SK-N-SH (cell line): Measurements from ENCODE around the gene ATP2B2.

Source experiments
- EP300 ChIP-seq, 2 experiments: IDR thresholded peaks; 2 replicates each; pipeline versions ENCODE4 v1.4.0 to v1.6.1; 2012; ENCODE audit warnings: borderline replicate concordance in 1 of 2, low read depth in 1 of 2, low read length in 1 of 2
- EZH2phosphoT487 ChIP-seq: fragments of 200-600 bp; sonication (generic); IDR thresholded peaks from 2 replicates; pipeline ENCODE4 v1.6.1; 2017; ENCODE audit warnings: low read depth, mixed run types, mild to moderate bottlenecking, antibody characterized with exemption, moderate library complexity, borderline replicate concordance
- GABPA ChIP-seq: IDR thresholded peaks from 2 replicates; pipeline ENCODE4 v1.4.0; 2012; ENCODE audit warnings: low read depth, mild to moderate bottlenecking
- NFIC ChIP-seq: IDR thresholded peaks from 2 replicates; pipeline ENCODE4 v1.4.0; 2012; ENCODE audit warnings: borderline replicate concordance
- POLR2AphosphoS5 ChIP-seq: IDR thresholded peaks from 2 replicates; pipeline ENCODE4 v1.6.1; 2012; ENCODE audit warnings: low read depth, low read length
- TF ChIP-seq, protein P1 (sequence below): fragments of 200-600 bp; sonication (generic); IDR thresholded peaks from 2 replicates; pipeline ENCODE4 v1.6.1; 2017; ENCODE audit warnings: antibody characterized with exemption, mild to moderate bottlenecking, moderate library complexity
- TF ChIP-seq, protein P2 (sequence below): fragments of 150-350 bp; IDR thresholded peaks from 2 replicates; pipeline ENCODE4 v1.6.1; 2017; ENCODE audit warnings: antibody characterized with exemption, low read length, low read depth, borderline replicate concordance

DNA sequence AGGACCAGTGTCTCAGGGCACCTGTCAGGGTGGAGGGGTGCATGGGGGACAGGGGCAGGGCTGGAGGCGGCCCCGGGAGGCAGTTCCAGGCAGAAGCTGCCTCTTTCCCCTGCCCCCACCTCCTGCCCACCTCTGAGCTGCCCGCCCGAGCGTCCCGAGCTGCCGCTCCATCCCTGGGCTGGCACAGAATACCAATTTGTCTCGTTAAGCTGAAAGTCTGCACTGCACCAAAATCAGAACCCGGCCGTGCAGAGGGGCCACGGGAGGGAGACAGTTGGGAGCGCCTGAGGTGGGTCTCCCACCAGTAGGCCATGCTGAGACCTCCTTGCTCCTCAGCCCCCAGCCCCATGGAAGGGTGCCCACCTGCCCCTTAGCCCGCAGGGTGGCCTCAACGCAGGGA is 1.3 kb upstream of the ATP2B2 start:
- TF ChIP-seq, protein P1, sequence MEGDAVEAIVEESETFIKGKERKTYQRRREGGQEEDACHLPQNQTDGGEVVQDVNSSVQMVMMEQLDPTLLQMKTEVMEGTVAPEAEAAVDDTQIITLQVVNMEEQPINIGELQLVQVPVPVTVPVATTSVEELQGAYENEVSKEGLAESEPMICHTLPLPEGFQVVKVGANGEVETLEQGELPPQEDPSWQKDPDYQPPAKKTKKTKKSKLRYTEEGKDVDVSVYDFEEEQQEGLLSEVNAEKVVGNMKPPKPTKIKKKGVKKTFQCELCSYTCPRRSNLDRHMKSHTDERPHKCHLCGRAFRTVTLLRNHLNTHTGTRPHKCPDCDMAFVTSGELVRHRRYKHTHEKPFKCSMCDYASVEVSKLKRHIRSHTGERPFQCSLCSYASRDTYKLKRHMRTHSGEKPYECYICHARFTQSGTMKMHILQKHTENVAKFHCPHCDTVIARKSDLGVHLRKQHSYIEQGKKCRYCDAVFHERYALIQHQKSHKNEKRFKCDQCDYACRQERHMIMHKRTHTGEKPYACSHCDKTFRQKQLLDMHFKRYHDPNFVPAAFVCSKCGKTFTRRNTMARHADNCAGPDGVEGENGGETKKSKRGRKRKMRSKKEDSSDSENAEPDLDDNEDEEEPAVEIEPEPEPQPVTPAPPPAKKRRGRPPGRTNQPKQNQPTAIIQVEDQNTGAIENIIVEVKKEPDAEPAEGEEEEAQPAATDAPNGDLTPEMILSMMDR = no peak
- TF ChIP-seq EP300 (IDR thresholded peaks at IDR 0.05; ENCODE audit: borderline replicate concordance in 1 of 2, low read depth in 1 of 2, low read length in 1 of 2) (no peak), GABPA (no peak), NFIC (no peak), POLR2AphosphoS5 (no peak), EZH2phosphoT487 (no peak)
- TF ChIP-seq, protein P2, sequence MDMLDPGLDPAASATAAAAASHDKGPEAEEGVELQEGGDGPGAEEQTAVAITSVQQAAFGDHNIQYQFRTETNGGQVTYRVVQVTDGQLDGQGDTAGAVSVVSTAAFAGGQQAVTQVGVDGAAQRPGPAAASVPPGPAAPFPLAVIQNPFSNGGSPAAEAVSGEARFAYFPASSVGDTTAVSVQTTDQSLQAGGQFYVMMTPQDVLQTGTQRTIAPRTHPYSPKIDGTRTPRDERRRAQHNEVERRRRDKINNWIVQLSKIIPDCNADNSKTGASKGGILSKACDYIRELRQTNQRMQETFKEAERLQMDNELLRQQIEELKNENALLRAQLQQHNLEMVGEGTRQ = no peak
